ENCODE results near the gene MAPK13.

DNA sequence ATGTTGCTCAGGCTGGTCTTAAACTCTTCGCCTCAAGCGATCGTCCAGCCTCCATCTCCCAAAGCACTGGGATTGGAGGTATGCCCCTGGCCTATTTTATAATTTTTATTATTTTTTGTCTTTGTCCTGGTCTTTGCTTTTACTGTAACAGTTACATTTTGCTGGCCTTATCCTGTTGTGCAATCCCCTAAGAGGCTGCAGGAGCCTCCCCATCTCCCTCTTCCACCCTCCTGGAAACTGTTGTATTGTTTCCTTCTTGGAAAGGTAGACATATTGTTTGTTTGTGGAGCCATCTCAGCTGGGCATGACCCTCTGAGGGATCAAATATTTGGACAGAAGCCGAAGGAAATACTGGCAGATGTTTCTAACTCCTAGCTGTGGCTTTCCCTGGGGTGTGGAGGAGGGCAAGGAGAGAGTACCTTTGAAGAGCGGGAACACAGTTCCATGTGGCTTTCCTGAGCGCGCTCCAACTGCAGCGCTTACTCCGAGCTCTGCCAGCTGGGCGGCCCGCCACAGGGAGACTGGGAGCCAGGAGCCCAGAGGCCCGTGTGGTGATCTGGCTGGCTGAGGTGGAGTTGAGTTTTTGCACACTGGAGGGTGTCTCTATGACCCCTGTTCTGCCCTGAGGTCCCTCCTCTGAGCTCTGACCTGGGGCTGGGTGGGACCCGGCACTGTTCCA, 4.9 kb downstream of the MAPK13 start:
- TF ChIP-seq, protein P1, sequence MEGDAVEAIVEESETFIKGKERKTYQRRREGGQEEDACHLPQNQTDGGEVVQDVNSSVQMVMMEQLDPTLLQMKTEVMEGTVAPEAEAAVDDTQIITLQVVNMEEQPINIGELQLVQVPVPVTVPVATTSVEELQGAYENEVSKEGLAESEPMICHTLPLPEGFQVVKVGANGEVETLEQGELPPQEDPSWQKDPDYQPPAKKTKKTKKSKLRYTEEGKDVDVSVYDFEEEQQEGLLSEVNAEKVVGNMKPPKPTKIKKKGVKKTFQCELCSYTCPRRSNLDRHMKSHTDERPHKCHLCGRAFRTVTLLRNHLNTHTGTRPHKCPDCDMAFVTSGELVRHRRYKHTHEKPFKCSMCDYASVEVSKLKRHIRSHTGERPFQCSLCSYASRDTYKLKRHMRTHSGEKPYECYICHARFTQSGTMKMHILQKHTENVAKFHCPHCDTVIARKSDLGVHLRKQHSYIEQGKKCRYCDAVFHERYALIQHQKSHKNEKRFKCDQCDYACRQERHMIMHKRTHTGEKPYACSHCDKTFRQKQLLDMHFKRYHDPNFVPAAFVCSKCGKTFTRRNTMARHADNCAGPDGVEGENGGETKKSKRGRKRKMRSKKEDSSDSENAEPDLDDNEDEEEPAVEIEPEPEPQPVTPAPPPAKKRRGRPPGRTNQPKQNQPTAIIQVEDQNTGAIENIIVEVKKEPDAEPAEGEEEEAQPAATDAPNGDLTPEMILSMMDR (IDR thresholded peaks at IDR 0.05) = no peak
- no peak for TF ChIP-seq EZH2 (IDR thresholded peaks at IDR 0.05; ENCODE audit: borderline replicate concordance, insufficient read depth, low read depth, low read length, poor library complexity, severe bottlenecking)
